ENCODE measurements around the gene UCKL1.

GRCh38 chr20:63972312-63973159 lies 16.3 kb upstream of the UCKL1 start:
- TF ChIP-seq CTCF (IDR thresholded peaks at IDR 0.05) (no peak), POLR2A (IDR thresholded peaks at IDR 0.05) (no peak)
